HG03097 (cell line): ENCODE data around the gene CREB3.

Source experiments
- ATAC-seq: cut with Tn5 transposase; IDR thresholded peaks from one replicate; pipeline ENCODE4 v1.9.1; 2021; ENCODE audit not compliant: unreplicated experiment, low FRiP score

CREB3 gene, protein sequence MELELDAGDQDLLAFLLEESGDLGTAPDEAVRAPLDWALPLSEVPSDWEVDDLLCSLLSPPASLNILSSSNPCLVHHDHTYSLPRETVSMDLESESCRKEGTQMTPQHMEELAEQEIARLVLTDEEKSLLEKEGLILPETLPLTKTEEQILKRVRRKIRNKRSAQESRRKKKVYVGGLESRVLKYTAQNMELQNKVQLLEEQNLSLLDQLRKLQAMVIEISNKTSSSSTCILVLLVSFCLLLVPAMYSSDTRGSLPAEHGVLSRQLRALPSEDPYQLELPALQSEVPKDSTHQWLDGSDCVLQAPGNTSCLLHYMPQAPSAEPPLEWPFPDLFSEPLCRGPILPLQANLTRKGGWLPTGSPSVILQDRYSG

DNA sequence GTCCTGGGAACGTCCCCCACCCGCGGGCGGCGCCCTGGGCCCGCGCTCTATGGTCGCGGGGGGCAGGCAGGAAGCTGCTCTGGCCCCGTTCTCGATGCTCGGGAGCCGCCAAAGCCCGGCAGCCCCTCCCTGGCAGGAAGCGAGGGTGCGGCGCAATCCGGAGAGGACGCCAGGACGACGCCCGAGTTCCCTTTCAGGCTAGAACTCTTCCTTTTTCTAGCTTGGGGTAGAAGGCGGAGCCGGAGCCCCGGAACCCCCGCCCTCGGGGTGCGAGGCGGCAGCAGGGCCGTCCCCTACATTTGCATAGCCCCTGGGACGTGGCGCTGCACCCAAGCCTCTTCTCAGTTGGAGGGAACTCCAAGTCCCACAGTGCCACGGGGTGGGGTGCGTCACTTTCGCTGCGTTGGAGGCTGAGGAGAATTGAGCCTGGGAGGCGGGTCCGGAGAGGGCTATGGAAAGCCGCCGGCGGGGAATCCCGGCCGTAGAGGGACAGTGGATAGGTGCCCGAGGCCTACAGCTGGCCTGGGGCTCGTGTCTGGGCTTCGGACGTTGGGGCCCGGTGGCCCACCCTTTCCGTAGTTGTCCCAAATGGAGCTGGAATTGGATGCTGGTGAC is at the start of gene CREB3, which contains the start of gene TLN1:
CREB3 (plus strand) TSS at position 482 of the 615 bp plus-strand sequence; CDS start at position 589, 107 bp downstream.
TLN1 (minus strand) TSS at position 11 of the 615 bp plus-strand sequence. CDS start 6,501 bp downstream, outside the sequence.
- peak; percentile 74 for ATAC-seq

DNA sequence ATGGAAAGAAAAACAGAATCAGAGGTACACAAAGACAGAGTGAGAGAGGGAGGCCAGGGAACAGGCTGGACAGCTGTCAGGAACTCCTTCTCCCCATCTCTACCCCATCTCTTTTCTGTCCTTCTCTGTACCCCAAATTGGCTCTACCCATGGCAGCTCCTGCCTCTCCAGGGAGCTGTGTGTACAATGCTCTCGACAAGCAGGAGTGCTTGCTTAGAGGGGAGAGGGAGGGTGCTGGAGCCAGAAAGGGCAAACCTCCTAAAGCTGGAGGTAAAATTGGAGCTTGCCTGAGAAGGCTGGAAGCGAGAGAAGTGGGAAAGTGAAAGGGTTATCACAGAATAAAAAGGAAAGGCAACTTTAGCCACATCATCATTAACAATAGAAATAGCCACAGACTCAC is 49.1 kb upstream of the CREB3 start:
- ATAC-seq: no peak

DNA sequence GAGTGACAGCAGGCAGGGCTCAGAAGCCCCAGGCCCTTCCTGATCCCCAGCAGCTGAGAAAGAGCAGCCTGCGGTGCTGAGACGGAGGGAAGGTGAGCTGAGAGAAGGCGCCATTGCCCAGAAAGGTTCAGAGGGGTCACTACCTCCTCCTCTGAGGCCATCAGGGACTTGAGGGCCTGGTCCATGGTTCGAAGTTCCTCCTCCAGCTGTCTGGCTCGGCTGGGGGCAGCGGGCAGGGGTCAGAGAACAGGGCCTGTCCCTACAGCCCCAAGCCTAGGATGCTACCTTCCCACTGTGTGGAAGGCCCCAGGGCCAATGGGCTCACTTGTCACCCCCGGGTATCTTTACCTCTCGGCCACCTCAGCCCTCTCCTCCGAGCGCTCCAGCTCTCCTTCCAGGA is 47.5 kb upstream of the CREB3 start:
- ATAC-seq: no peak

DNA sequence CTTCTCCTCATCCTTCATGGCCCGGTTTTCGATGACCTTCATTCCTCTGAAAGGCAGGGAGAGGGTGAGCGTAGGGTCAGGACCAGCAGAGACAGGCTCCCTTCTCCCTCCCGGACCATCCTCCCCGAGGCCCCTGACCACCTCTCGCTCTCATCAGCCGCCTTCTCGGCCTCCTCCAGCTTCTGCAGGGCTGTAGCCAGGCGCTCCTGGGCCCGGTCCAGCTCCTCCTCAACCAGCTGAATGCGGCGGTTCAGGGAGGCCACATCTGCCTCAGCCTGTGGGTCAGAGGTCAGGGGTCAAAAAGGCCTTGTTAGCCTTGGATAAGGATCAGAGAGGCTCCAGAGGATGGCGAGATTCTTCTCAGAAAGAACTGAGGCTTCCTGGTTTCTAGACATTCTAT is 47.0 kb upstream of the CREB3 start:
- no peak for ATAC-seq

DNA sequence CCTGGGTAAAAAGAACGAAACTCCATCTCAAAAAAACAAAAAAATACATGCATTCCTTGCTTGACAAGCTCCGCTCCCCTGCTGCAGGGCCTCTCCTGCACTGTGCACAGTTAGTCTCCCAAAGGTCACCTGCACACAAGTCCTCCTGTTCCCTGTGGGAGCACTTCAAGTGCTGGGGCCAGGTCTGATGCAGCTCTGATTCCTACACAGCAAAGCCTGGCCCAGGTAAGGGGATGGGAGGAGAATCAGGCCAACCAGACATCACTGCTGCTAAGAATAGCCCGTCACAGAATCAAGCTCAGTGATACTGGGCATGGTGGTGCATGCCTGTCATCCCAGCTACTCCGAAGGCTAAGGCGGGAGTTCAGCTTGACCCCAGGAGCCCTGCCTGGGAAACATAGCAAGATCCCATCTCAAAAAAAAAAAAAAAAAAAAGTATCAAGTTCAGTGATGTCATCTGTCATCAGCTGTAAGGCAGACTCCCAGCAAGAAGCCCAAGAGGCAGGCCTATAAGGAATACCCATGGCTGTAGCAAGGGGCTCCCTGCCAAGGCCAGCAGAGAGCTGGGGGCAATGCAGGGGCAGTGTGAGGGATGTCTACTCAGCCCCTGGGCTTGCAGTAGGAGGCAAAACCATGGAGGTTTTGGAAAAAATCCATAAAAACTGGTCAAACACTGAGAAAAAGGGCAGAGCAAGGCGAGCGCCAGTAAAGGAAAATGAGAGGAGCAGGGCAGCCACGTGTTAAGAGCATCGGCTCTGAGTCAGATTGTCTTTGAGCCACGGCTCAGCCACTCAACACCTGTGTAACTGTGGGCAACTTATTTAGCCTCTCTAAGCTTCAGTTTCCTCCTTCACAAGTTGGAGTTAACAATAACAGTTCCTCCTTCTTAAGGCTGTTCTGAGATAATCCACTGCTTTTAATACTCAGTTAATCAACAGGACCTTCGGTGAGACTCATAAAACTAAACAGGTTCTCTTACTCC is 46.0 kb upstream of the CREB3 start:
- no peak for ATAC-seq

DNA sequence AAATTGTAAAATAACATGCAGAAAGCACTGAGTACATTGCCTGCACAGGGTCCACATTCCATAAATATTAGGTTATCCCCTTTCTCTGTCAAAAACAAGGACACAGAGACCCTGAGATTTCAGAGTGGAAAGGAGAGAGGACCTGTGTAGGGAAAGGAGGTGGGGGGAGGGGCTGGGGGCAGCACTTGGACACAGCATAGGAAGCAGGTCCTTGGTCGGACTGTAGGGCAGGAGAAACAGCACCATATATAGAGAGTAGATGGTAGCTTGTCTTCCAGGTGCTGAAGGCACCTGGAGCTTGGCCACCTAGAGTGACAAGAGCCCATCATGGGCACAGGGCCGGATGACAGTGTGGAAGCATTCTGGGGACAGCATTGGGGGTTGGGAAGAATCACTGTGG is 45.2 kb upstream of the CREB3 start:
- ATAC-seq: no peak

DNA sequence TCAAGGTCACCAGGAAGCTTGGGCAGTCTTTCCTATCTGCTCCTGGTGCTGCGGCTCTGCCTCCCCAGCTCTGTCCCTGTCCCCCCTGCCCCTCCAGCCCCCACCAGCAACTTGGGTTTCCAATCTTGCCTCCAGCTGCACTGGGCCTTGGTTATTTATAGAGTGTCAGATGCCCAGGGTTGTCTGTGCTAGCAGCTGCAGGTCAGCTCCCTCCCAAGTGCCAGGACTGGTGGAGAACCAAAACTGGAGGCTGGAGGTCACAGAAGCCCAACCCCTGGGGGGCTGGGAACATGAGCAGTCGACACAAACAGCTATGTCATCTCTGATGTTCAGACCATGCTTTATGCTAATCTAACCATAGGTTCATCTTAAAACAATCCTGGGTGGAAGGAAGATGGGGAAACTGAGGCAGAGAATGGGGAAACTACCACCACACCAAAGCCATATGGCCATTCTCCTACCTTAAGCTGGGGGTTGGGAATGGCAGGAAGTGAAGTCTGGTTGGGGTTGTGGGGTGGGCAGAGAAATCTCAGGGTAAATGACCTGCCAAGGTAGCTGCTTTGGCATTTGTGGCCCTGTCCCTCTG is 44.4 kb upstream of the CREB3 start:
- no peak for ATAC-seq

DNA sequence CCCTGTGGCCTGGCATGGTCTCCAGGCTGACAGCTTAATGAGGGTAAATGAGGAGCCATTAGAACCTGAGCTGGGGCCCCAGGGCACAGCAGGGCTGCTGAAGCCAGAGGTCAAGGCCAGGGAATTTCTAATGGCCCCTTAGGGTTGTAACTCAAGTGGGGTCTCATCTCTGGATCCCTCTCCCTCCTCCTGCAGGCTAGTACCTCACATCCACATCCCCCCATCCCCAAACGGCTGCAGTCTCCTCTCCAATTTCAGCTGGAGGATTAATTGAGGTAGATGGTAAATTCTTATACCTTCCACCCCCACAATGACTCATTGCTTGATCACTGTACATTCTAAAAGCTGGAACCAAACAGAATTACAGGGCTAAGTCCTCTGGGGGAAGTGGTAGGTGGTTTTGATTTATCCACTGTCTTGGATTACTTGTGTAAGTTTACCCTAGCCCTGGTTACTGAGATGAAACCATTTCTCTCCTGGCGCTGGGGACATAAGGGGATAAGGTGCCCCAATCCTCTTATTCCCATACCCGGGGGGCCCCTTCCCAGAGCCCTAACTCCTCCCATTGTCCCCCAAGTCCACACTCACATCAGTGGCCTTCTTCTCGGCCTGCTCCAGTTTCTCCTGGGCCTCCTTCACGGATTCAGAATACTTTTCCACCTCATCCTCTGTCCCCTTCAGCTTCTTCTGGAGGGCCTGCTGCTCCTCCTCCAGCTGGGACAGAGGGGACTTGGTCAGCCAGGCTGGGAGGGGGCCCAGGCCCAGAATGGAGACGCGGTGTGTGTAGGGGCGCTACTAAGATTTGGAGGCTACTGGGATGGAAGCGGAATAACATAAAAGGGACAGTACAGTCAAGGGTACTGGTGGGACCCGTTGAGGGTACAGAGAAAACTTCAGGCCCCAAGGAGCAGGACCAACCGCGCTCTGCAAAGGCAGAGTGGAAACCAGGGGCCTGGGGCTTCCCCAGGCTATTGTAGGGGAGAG is 43.6 kb upstream of the CREB3 start:
- ATAC-seq: no peak

DNA sequence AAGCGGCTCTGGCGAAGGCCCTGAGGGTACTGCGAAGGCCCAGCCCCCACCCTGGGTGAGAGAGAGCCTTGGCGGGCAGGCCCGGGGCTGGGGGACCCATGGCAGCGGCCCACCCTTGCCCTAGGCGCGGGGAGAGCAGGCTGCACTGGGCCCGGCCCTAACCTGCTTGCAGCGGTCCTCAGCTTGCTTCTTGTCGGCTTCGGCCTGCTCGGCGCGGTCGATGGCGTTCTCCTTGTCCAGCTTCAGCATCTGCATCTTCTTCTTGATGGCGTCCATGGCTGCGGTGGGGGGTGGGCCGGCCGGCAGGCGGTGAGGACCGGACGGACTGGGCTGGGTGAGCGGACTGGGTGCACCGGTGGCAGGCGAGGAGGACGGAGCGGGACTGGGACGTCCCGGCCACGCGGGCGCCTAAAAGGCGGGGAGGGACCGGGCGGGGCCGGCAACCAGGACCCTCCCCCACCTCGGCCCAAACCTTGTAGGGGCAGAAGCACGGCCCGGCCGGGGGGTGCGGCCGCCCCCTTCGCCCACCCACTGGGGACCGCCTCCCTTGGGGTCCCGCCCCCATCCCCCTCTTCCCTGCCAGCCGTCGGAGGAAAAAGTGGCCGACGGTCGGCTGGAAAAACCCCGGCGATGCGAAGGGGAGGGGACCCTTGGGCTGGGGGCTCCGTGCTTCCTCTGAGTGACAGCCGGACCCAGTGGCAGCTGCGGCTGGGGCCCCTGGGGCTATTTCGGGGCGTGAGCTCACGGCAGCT is 42.7 kb upstream of the CREB3 start, which contains the start of gene TPM2:
TPM2 (minus strand) TSS at position 384 of the 752 bp plus-strand sequence; CDS start at position 276, 108 bp downstream.
- no peak for ATAC-seq

DNA sequence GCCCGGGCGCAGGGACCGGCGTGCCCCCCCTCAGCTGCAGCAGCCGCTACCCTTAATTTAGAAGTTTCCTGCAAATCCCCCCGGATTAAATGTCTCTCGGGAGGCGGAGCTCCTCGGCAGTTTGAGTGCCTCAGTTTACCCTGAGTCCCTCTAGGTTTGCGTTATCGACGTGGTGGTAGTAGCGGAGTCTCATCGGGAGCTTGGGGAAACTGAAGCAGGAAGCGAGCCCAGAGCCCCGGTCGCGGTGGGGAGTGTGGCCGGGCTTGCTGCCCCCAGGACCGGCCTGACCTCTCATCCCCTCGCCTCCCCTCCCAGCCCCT is 42.2 kb upstream of the CREB3 start:
- no peak for ATAC-seq

DNA sequence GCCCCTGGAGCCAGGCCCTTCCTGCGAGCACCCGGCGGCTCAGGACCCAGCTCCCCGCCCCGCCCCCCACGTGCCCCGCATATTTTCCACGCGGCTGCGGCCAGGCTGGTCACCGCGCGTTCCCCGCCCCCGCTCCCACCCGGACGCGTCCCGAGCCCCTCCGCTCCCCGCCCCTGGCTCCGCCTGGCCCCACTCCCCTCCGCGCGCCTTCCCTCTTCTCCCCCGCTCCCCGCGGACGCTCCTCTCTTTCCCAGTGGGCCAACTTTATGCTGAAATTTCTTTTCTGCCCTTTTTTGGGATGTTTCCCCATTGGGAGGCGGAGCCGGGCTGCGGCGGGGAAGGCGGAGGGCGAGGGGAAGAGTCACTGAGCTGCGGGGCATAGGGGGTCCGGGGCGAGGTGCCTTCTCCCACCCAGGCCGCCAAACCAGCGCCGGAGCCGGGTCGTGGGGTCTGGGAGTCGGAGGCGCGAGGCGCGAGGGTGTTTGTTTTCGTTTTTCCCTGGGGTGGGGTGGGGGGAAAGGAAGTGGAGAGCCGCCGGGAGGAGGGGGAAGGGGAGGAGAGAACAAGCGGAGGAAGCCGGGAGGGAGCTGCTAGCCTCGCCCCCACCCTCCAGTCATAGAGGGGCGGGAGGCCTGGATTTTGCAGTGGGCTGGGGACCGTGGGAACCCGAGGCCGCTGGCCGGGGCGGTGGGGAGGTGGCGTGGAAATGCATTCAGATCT is 41.7 kb upstream of the CREB3 start:
- ATAC-seq: no peak

DNA sequence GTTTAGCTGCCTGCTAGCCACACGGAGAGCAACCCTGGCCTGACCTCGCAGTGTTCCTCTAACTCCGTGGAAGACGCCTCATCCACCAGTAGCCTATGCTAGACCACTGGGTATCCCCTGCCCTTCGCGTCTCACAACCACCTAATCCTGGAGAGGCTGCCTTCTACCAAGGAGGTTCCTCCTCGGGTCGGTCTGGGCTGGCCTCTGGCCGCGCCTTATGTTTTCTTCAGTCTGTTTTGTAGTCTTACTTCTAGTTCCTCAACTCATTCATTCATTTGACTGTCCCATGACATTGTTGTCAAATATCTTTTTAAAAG is 41.2 kb upstream of the CREB3 start:
- ATAC-seq: no peak

DNA sequence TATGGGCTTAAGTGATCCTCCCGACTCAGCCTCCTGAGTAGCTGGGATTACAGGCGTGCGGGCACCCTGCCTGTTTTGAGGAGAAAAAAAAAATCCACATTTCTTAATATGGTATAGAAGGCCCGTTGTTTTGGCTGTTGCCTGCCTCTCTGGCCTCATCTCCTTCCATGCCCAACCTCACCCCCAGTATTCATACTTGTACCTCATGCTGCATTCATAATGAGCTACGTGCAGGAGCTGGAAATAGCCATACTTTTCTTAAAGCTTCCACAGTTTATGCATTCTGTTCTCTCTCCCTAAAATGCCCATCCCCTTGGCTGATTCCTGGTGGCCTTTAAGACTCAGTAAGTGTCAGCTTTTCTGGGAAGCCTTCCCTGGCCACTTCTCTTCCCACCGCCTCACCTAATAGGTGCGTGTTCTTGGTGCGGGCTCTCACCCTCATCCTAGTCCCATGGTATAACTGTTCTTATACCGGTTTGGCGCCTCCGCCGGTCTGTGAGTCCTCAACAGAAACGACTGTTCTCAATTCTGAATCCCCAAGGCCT is 40.6 kb upstream of the CREB3 start:
- ATAC-seq: no peak

DNA sequence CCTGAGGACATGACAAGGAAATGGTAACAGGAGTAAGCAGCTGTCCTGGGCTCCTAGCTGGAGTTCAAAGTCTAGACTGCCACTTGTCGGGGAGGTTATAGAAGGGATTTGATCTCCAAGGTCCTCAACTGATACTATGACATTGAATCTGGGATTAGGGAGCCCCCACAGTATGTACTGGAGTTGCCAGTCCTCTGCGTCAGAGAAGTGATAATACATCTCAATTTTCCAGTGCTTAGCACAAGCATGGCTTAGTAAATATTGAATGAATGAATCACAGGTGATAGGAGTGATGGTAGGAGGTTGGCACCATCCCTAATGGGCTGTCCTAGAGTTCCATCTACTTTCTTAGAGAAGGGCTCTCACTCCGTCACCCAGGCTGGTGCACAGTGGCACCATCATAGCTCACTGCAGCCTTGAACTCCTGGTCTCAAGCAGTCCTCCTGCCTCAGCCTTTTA is 36.5 kb upstream of the CREB3 start:
- ATAC-seq: no peak

DNA sequence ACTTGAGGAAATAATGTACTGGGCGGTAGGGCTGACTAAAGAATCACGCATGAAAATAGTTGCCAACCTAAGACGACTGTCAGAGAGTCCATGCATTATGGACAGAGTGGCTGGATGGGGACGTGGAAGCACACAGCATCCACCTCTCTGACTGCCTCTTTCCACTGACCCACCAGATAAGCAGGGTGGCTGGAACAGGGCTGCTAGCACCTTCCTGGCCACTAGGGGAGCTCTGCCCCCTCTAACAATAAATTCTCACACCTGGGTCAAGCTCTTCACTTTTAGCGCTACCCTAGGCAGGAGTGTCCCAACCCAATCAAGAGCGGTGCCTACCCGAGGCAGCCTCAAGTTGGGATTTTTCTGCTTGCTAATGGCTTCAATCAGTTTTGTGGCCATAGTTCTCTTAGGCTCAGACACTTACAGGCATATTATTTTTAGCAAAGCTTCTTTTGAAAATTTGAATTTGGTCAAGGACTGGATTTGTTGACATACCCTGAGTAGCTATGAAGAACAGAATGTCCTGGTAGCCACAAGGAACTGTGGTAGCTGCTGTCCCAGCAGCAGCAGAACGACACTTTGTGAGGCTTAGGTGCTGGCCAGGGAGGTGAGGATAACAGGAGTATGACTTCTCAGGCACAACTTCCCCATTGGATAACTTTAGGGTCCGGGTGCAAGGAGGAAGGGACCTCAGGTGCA is 35.8 kb upstream of the CREB3 start:
- peak; percentile 52 for ATAC-seq

DNA sequence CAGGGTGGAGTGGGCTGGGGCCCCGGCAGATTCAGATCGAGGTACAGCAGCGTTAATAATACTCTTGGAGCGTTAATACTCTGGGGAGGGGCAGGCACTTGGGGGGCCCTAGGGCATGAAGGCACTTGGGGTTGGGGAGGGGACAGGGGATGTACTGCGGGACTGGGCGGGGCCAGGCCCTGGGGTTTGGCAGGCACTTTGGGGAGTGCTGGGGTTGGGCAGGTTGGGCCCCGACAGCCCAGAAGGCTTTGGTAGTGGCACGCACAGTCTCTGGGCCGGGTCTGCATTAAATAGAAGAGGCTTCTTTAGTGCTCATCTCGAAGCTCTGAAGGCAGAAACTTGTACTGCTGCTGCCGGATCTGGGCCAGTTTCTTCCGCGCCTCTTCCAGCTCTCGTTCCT is 35.0 kb upstream of the CREB3 start:
- ATAC-seq: no peak

DNA sequence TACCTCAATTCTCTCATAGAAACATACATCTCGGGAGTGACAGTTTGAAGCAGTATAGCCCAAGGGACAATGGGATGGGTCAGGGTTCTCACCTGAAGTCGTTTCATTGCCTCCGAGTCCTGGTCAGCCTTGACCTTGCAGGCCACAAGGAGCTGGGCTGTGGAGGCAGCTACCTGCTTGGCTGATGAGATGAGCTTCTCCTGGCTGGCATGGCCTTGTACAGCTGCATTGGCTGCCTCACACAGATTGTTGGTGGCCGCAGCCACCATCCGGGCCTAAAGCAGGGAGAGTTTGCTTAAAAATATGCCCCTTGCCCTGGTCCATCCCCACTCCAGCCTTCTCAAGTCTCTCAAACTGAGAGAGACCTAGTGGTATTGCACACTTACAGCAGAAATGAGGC is 34.2 kb upstream of the CREB3 start:
- no peak for ATAC-seq
